Upper lobe of right lung (tissue), 1 donor: ENCODE results near the gene LEMD1. TPM values are rescaled to one million over a fixed set of nuclear protein-coding genes. Genes with fewer than 3 reads are reported as not detected.
"Not testable (repeated sequence)": the region's sequence is repeated elsewhere in the genome, so short reads cannot be mapped to it uniquely, and the experiment has no call there.

Experiments used
- ATAC-seq: fragments of 200-7000 bp; cut with Tn5 transposase; one replicate; pipeline ENCODE4 v1.9.1; 2020; ENCODE audit warnings: mild to moderate bottlenecking, moderate library complexity
- DNase-seq: peaks from one replicate; pipeline ENCODE4 v3.0.0-alpha.2; 2020
- H3K27ac ChIP-seq: fragments of 200-600 bp; one replicate; pipeline ENCODE4 v1.8.0; 2022
- H3K27me3 ChIP-seq: fragments of 200-600 bp; one replicate; pipeline ENCODE4 v1.8.0; 2022; ENCODE audit warnings: mild to moderate bottlenecking
- H3K36me3 ChIP-seq: fragments of 200-600 bp; one replicate; pipeline ENCODE4 v1.8.0; 2022
- H3K4me1 ChIP-seq: fragments of 200-600 bp; one replicate; pipeline ENCODE4 v1.8.0; 2022
- H3K4me3 ChIP-seq: fragments of 200-600 bp; one replicate; pipeline ENCODE4 v1.8.0; 2022; ENCODE audit warnings: mild to moderate bottlenecking
- H3K9me3 ChIP-seq: fragments of 200-600 bp; one replicate; pipeline ENCODE4 v1.8.0; 2022
- intact Hi-C: fragments of 100-400 bp; cut with DNase I; formaldehyde crosslinking; loops from one replicate; pipeline ENCODE4 v1.11.0; 2022
- total RNA-seq: library from RNA; stranded (reverse); fragmentation: NEBNext Ultra II Directional; extraction: Animal tissue kit (Norgen Biotek cat#: 25700); gene quantifications from one replicate; pipeline ENCODE4 v1.2.1, GENCODE V29; 2021
- TF ChIP-seq, protein P1 (sequence below): fragments of 200-600 bp; IDR thresholded peaks from one replicate; pipeline ENCODE4 v1.8.0; 2022; ENCODE audit warnings: antibody characterized with exemption
- donor health status: DM: no; HTN: yes; CAD: no; lungs with severe emphysema.

LEMD1 gene
- total RNA-seq, 1 donor from 2014 or later = 2.1 TPM

DNA sequence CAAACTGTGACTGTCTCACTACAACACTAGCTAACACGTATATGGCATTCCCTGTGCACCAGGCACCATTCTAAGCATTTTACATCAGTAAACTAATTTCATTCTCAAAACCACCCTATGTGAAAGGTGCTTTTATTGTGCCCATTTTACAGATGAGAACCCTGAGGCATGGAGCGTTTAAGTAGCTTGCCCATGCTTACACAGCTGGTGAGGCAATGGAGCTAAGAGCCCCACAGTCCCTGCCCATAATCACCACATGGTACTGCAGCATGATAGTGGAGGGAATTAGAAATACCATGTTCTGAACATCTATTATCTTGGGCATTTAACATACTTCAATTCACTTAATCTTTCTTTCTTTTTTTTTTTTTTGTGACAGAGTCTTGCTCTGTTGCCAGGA lies 34.0 kb downstream of the LEMD1 start:
- intact Hi-C loops = no loop called here
- ATAC-seq (no peak), DNase-seq (no peak)
- no peak overlapping the region for H3K4me3 ChIP-seq
- H3K4me1 ChIP-seq = no peaks in the 10 kb centered on the region
- H3K27me3 ChIP-seq = peaks cover 13% of the 10 kb centered on the region
- no peaks in the 10 kb centered on the region for H3K36me3 ChIP-seq
- H3K9me3 ChIP-seq = no peaks in the 10 kb centered on the region
- no peak overlapping the region for H3K27ac ChIP-seq
- TF ChIP-seq, protein P1, sequence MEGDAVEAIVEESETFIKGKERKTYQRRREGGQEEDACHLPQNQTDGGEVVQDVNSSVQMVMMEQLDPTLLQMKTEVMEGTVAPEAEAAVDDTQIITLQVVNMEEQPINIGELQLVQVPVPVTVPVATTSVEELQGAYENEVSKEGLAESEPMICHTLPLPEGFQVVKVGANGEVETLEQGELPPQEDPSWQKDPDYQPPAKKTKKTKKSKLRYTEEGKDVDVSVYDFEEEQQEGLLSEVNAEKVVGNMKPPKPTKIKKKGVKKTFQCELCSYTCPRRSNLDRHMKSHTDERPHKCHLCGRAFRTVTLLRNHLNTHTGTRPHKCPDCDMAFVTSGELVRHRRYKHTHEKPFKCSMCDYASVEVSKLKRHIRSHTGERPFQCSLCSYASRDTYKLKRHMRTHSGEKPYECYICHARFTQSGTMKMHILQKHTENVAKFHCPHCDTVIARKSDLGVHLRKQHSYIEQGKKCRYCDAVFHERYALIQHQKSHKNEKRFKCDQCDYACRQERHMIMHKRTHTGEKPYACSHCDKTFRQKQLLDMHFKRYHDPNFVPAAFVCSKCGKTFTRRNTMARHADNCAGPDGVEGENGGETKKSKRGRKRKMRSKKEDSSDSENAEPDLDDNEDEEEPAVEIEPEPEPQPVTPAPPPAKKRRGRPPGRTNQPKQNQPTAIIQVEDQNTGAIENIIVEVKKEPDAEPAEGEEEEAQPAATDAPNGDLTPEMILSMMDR = no peak

DNA sequence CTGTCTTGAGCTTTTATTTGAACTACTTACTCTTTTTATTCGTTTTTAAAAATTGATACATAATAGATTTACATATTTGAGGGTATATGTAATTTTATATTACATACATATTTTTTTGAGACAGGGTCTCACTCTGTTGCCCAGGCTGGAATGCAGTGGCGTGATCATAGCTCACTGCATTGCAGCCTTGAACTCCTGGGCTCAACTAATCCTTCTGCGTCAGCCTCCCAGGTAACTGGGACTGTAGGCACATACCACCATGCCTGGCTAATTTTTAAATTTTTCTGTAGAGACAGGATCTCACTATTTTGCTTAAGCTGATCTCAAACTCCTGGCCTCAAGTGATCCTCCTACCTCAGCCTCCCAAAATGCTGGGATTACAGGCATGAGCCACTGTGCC lies 38.9 kb downstream of the LEMD1 start:
- intact Hi-C loops, H3K4me1 ChIP-seq, H3K9me3 ChIP-seq, H3K36me3 ChIP-seq, H3K27me3 ChIP-seq, H3K27ac ChIP-seq, H3K4me3 ChIP-seq, ATAC-seq, DNase-seq: not testable (repeated sequence)

DNA sequence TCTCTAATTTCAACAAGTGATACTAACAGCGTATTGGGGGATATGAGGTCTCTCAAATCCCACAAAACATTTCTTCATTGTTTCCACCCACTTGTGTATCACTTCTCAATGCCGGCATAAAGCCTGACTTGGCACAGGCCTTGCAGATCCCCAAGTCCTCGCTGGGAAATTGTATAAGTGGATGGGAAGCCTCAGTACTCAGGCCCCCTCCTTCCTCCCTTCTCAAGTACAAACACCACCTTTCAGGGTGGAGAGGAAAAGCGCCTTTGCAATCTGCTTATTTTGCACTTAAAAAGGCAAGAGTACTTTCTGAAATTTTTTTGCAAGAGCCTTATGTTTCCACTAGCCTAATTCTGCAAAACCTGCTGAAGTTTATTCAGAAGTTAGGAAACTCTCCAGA lies 39.3 kb downstream of the LEMD1 start:
- intact Hi-C loops = no loop called here
- Histone ChIP-seq H3K27me3 (no peaks in the 10 kb centered on the region), H3K27ac (no peak overlapping the region), H3K4me3 (no peak overlapping the region), H3K9me3 (no peaks in the 10 kb centered on the region), H3K4me1 (no peaks in the 10 kb centered on the region), H3K36me3 (no peaks in the 10 kb centered on the region)
- DNase-seq (no peak), ATAC-seq (peak; percentile 80)
- TF ChIP-seq, protein P1 = no peak

DNA sequence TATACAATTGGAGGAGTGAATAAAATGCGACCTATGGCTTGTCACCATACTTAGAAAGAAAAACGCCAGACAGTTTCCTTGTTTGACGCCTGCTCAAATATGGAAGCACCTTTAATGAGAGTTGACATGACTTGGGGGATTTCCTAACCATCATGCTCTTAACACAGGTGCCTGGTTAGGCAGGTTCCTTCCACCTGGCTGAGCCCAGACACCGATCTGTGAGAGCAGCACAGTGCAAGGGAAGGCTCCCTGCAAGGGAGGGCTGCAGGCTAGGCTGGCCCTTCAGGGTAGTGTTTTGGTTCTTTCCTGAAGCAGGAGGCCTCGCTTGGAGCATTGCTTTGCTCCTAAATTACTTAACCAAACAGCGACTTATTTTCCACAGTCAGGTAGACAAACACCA lies 40.6 kb downstream of the LEMD1 start:
- peak overlapping the region; percentile 17 for H3K27ac ChIP-seq
- peaks cover under 1% of the 10 kb centered on the region for H3K4me1 ChIP-seq
- DNase-seq (no peak), ATAC-seq (peak; percentile 66)
- no peaks in the 10 kb centered on the region for H3K9me3 ChIP-seq
- no peaks in the 10 kb centered on the region for H3K27me3 ChIP-seq
- TF ChIP-seq, protein P1 = no peak
- no peaks in the 10 kb centered on the region for H3K36me3 ChIP-seq
- no peak overlapping the region for H3K4me3 ChIP-seq
- intact Hi-C loops = no loop called here

DNA sequence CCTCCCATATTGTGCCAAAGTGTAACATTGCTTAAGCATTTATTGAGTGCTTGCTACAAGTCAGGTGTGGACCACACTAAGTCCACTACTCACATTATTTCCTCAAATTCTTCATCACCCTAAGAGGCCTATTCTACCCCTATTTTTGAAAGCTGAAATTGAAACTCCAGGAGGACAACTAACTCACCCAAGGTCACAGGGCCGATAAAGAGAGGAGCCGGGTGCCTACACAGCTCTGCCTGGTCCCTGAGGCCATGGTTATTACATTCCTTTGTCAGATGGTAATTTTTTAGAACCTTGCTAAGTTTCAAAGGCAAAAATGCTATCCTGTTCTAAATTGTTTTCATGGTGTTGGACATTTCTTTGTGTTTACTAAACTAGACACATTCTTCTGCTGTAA lies 41.0 kb downstream of the LEMD1 start:
- Histone ChIP-seq H3K27me3 (no peaks in the 10 kb centered on the region), H3K27ac (peak overlapping the region; percentile 17), H3K4me1 (peaks cover 4% of the 10 kb centered on the region), H3K36me3 (no peaks in the 10 kb centered on the region), H3K9me3 (no peaks in the 10 kb centered on the region), H3K4me3 (no peak overlapping the region)
- intact Hi-C loops = no loop called here
- TF ChIP-seq, protein P1 = no peak
- no peak for ATAC-seq
- DNase-seq = no peak

DNA sequence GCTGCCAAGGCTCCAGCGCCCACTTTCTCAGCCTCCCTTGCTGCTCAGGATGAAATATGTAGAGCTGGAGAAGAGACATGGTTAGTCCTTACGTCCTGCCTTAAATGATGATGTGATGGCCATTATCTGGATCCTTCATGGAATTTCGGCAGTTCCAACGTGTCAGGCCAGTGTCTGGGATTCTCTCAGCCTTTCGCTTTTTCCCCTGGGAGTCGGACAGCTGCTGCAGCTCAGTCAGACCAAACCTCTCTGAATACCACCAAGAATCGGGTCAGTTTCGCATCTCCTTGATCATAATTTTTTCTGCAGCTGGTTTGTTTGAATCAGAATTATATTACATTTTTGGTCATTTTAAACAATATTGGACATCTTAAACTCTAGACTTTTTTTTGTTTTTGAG lies 42.8 kb downstream of the LEMD1 start:
- TF ChIP-seq, protein P1 = no peak
- H3K4me1 ChIP-seq = peaks cover 7% of the 10 kb centered on the region
- H3K9me3 ChIP-seq = no peaks in the 10 kb centered on the region
- no peak overlapping the region for H3K27ac ChIP-seq
- DNase-seq (no peak), ATAC-seq (no peak)
- intact Hi-C loops = no loop called here
- H3K36me3 ChIP-seq = no peaks in the 10 kb centered on the region
- no peaks in the 10 kb centered on the region for H3K27me3 ChIP-seq
- no peak overlapping the region for H3K4me3 ChIP-seq
